HEK293T (cell line): ENCODE results near the gene COA8.

Experiments used
- BHLHE40 ChIP-seq: fragments of 450-650 bp; IDR thresholded peaks from 2 replicates; pipeline ENCODE4 v1.6.1; 2016; ENCODE audit warnings: mild to moderate bottlenecking, moderate library complexity, borderline replicate concordance
- ELF4 ChIP-seq: fragments of 450-650 bp; IDR thresholded peaks from 2 replicates; pipeline ENCODE4 v1.6.1; 2017; ENCODE audit warnings: antibody characterized with exemption
- FOXA1 ChIP-seq: fragments of 450-650 bp; IDR thresholded peaks from 2 replicates; pipeline ENCODE4 v1.6.1; 2016; ENCODE audit warnings: mild to moderate bottlenecking
- FOXK2 ChIP-seq: fragments of 450-650 bp; IDR thresholded peaks from 2 replicates; pipeline ENCODE4 v1.6.1; 2016; ENCODE audit warnings: mild to moderate bottlenecking
- FOXM1 ChIP-seq: fragments of 450-650 bp; IDR thresholded peaks from 2 replicates; pipeline ENCODE4 v1.6.1; 2017; ENCODE audit warnings: mild to moderate bottlenecking, borderline replicate concordance
- L3MBTL2 ChIP-seq: fragments of 450-650 bp; conservative IDR thresholded peaks from 2 replicates; pipeline ENCODE4 v1.6.1; 2016; ENCODE audit warnings: mild to moderate bottlenecking
- NFRKB ChIP-seq: fragments of 450-650 bp; IDR thresholded peaks from 2 replicates; pipeline ENCODE4 v1.6.1; 2016; ENCODE audit warnings: mild to moderate bottlenecking, moderate library complexity
- SP1 ChIP-seq: fragments of 450-650 bp; IDR thresholded peaks from 2 replicates; pipeline ENCODE4 v1.6.1; 2017
- SUZ12 ChIP-seq: fragments of 450-650 bp; IDR thresholded peaks from 2 replicates; pipeline ENCODE4 v1.6.1; 2016; ENCODE audit warnings: mild to moderate bottlenecking
- TARDBP ChIP-seq: fragments of 450-650 bp; IDR thresholded peaks from 2 replicates; pipeline ENCODE4 v1.6.1; 2016
- ZNF384 ChIP-seq: fragments of 450-650 bp; IDR thresholded peaks from 2 replicates; pipeline ENCODE4 v1.6.1; 2016

GRCh38 chr14:103535891-103536565, 26.7 kb upstream of the COA8 start:
- TF ChIP-seq NFRKB (no peak), FOXA1 (no peak), TARDBP (no peak), SUZ12 (no peak), L3MBTL2 (no peak), FOXM1 (no peak), FOXK2 (no peak), ELF4 (no peak), ZNF384 (no peak), SP1 (no peak), BHLHE40 (no peak)
